ENCODE data around the gene MYLK.
"Not testable (repeated sequence)": the region's sequence is repeated elsewhere in the genome, so short reads cannot be mapped to it uniquely, and the experiment has no call there.

The MYLK gene

DNA sequence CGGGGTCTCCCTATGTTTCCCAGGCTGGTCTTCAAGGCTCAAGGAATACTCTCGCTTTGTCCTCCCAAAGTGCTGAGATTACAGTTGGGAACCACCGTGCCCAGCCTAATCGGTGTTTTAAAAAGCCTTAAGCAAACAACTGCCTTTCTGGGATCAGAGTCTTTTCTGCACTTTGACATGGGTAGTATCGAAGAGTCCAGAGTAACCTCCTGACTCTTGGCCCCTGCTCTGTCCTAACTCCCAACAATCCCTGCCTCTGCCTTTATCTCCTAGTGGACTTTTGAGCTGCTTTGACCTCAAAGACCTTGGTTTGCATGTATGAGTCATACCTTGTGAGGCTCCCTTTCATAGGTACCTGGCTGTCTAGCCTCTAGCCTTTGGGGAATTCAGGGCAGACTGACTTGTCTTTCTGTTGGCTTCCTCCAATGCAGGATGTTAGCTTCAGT lies 278.3 kb downstream of the MYLK start:
- in situ Hi-C loops (cut with MboI; ENCODE audit: low pct_unique_long_range_greater_than_20kb, low sequenced_read_pairs, unreplicated experiment): no loop called here
- peak; percentile 40 for DNase-seq (ENCODE audit: low spot score)
- TF ChIP-seq, protein P1, sequence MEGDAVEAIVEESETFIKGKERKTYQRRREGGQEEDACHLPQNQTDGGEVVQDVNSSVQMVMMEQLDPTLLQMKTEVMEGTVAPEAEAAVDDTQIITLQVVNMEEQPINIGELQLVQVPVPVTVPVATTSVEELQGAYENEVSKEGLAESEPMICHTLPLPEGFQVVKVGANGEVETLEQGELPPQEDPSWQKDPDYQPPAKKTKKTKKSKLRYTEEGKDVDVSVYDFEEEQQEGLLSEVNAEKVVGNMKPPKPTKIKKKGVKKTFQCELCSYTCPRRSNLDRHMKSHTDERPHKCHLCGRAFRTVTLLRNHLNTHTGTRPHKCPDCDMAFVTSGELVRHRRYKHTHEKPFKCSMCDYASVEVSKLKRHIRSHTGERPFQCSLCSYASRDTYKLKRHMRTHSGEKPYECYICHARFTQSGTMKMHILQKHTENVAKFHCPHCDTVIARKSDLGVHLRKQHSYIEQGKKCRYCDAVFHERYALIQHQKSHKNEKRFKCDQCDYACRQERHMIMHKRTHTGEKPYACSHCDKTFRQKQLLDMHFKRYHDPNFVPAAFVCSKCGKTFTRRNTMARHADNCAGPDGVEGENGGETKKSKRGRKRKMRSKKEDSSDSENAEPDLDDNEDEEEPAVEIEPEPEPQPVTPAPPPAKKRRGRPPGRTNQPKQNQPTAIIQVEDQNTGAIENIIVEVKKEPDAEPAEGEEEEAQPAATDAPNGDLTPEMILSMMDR (IDR thresholded peaks at IDR 0.05; ENCODE audit: extremely low read depth, insufficient read depth, missing control alignments): no peak

DNA sequence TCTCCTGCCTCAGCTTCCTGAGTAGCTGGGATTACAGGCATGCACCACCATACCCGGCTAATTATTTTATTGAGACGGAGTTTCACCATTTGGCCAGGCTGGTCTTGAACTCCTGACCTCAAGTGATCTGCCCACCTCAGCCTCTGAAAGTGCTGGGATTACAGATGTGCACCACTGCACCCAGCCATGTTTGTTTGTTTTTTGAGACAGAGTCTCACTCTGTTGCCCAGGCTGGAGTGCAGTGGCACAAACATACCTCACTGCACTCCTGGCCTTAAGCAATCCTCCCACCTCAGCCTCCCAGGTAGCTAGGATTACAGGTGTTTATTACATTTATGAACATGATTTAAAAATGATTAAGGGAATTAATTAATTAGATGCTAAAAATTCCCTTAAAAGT lies 281.0 kb downstream of the MYLK start:
- in situ Hi-C loops (cut with MboI; ENCODE audit: low pct_unique_long_range_greater_than_20kb, low sequenced_read_pairs, unreplicated experiment); DNase-seq (ENCODE audit: low spot score): not testable (repeated sequence)

DNA sequence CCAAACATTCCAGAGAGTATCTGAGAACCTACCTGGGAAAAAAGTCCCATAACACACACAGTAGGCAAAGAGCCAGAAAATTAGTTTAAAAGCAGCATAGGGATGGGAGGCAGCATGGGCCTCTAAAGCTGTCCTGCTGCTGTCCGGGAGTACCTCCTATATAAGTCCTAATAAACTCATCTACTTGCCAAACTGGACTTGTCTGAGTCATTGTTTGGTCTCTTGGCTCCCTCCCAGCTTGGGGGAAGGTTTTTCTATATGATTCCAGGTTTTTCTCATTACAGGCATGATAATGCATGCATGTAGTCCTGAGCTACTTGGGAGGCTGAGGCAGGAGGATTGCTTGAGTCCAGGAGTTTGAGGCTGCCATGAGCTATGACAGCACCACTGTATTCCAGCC lies 281.8 kb downstream of the MYLK start:
- in situ Hi-C loops (cut with MboI; ENCODE audit: low pct_unique_long_range_greater_than_20kb, low sequenced_read_pairs, unreplicated experiment): no loop called here
- TF ChIP-seq, protein P1 (IDR thresholded peaks at IDR 0.05; ENCODE audit: extremely low read depth, insufficient read depth, missing control alignments): no peak
- no peak for DNase-seq (ENCODE audit: low spot score)

DNA sequence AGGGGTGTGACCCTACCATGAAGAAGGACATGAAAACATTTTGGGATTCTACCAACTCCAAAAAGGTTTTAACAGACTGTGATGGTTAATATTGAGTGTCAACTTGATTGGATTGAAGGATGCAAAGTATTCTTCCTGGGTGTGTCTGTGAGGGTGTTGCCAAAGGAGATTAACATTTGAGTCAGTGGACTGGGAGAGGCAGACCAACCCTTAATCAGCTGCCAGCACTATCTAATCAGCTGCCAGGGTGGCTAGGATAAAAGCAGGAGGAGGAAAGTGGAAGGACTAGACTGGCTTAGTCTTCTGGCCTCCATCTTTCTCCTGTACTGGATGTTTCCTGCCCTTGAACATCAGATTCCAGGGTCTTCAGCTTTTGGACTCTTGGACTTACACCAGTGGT lies 283.3 kb downstream of the MYLK start:
- in situ Hi-C loops (cut with MboI; ENCODE audit: low pct_unique_long_range_greater_than_20kb, low sequenced_read_pairs, unreplicated experiment); DNase-seq (ENCODE audit: low spot score): not testable (repeated sequence)

DNA sequence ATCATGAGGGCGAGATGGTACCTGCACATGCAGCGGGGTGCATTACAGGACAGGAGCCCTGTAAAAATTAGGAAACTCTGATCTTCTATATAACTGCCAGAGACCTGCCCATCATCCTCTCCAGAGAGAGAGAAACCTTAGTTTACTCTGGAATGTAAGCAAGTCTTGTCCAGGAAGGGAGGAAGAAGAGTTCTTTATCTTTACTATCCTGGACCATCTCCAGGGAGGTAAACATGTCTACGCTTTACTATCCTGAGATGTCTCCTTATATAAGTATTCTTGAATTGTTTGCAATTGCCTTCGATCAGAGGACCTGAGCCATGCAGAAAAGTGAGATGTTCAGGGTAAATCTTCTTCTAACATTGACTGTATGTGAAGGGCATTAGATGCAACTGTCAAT lies 286.6 kb downstream of the MYLK start:
- DNase-seq (ENCODE audit: low spot score): no peak
- TF ChIP-seq, protein P1 (IDR thresholded peaks at IDR 0.05; ENCODE audit: extremely low read depth, insufficient read depth, missing control alignments): no peak

DNA sequence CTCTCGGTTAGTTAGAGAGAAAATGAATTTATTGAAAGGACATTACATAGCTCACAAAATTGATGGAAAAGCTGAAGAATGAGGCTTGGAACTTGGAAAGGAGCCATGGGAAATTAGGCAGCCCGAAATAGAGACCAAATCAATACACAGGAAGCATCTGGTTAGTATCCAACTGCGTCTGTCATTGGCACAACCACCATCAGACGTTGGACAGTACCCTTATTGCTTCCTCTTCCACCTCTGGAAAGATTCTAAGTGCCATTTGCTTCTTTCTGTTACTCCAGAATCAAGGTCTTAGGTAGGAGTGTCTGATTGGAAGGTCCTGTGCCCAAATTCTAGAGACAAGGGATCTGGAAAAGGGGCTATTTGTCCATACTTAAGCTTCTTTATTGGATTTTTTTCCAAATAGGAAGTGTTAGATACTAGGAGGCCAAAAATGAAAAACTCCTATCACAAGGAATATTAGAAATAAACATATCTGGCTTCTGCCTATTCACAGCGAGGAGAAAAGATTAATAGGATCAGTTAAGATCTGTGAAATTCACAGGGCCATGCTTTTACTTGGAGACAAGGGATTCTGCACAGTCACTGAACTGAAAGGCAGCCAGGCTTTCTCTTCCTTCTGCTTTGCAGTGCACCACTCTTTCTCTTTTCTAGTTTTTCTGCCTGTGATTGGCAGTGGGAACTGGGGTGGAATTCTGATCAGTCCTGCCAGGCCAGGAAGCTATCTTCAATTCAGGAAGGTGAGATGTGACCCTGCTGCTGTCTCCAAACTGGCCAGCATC lies 288.5 kb downstream of the MYLK start:
- in situ Hi-C loops (cut with MboI; ENCODE audit: low pct_unique_long_range_greater_than_20kb, low sequenced_read_pairs, unreplicated experiment): no loop called here
- no peak for DNase-seq (ENCODE audit: low spot score)
- TF ChIP-seq, protein P1 (IDR thresholded peaks at IDR 0.05; ENCODE audit: extremely low read depth, insufficient read depth, missing control alignments): no peak

More for the DNA sequence above, 286.6 kb downstream of the MYLK start:
- in situ Hi-C loops (cut with MboI; ENCODE audit: low pct_unique_long_range_greater_than_20kb, low sequenced_read_pairs, unreplicated experiment): no loop called here

DNA sequence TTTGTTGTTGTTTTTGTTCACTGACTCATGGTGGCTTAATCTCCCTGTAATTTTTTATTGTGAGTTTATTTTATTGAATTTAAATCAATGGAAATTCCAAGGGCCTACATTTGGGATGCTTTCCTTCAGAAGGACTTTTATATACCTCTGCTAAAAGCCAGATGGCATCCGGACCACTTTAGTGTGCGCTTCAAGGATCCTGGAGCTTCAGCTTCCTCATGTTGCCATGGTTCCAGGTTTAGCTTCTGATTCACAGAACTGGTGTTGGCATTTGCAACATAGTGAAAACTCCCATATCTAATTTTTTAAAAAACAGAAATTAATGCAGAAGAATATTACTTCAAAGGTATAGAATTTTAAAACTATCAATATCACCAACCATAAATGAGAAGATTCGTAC lies 290.8 kb downstream of the MYLK start:
- TF ChIP-seq, protein P1 (IDR thresholded peaks at IDR 0.05; ENCODE audit: extremely low read depth, insufficient read depth, missing control alignments): no peak
- in situ Hi-C loops (cut with MboI; ENCODE audit: low pct_unique_long_range_greater_than_20kb, low sequenced_read_pairs, unreplicated experiment): no loop called here
- DNase-seq (ENCODE audit: low spot score): no peak

Data from GM13977 (cell line).